Ovary (tissue), 9 donors: ENCODE measurements around the gene CACNG4. TPM values are rescaled to one million over a fixed set of nuclear protein-coding genes. Genes with fewer than 3 reads are reported as not detected.

Experiments
- DNase-seq, 5 donors: peaks; one replicate each; pipeline ENCODE4 v3.0.0-alpha.2; 2019 to 2020
- H3K27ac ChIP-seq, 2 donors: fragments of 200-600 bp; one replicate each; pipeline versions ENCODE4 v1.5.1 to v1.8.0; 2019 to 2022
- H3K27me3 ChIP-seq: fragments of 200-600 bp; one replicate; pipeline ENCODE4 v1.8.0; 2022
- H3K36me3 ChIP-seq: fragments of 200-600 bp; sonication (generic); one replicate; pipeline ENCODE4 v1.5.1; 2019
- H3K4me1 ChIP-seq: one replicate; pipeline ENCODE4 v1.8.1; 2013; ENCODE audit warnings: mild to moderate bottlenecking, moderate library complexity; ENCODE audit not compliant: insufficient read depth
- H3K4me3 ChIP-seq: fragments of 200-600 bp; sonication (generic); one replicate; pipeline ENCODE4 v1.5.1; 2017
- H3K9me3 ChIP-seq, 2 donors: fragments of 200-600 bp in 1 of 2; sonication (generic) in 1 of 2; one replicate each; pipeline versions ENCODE4 v1.5.1 to v1.8.1; 2013 to 2019; ENCODE audit warnings: mild to moderate bottlenecking in 1 of 2, moderate library complexity in 1 of 2
- CTCF ChIP-seq, 3 donors: fragments of 450-650 bp in 2 of 3; fragments of 200-600 bp in 1 of 3; IDR thresholded peaks; one replicate each; pipeline versions ENCODE4 v1.5.1 to v1.8.0; 2016 to 2022; ENCODE audit warnings: antibody characterized with exemption in 3 of 3, mild to moderate bottlenecking in 1 of 3
- EP300 ChIP-seq: sonication (generic); formaldehyde crosslinking; IDR thresholded peaks from one replicate; pipeline ENCODE4 v1.6.1; 2017; ENCODE audit warnings: antibody characterized with exemption
- POLR2A ChIP-seq: fragments of 450-650 bp; IDR thresholded peaks from one replicate; pipeline ENCODE4 v1.6.1; 2017; ENCODE audit warnings: antibody characterized with exemption, mild to moderate bottlenecking, moderate library complexity
- WGBS, 3 donors: extraction: QIAGEN DNeasy Blood & Tissue Kit in 1 of 3; methylation state at CpG; one replicate each; pipeline versions ENCODE4 v1.1.5 to v1.1.7; 2013 to 2017; 5-methylcytosine and 5-hydroxymethylcytosine counted together
- intact Hi-C, 4 donors: fragments of 100-400 bp; cut with DNase I; formaldehyde crosslinking; loops; one replicate each; pipeline versions ENCODE4 v1.11.0 to v1.15.1; 2022 to 2023
- polyA plus RNA-seq, 2 donors: library from polyadenylated mRNA; stranded (reverse); fragments of 200-250 nt in 1 of 2; fragments of 350-450 nt in 1 of 2; fragmentation: Illumina TruSeq in 1 of 2; extraction: RNeasy Lipid Tissue Mini Kit (QIAGEN cat#74804) in 1 of 2; gene quantifications; one replicate each; pipeline ENCODE4 v1.2.3, GENCODE V29; 2013 to 2014
- total RNA-seq, 7 donors: library from RNA; depleted of rRNA in 2 of 7; stranded (reverse); fragments of >200 nt in 2 of 7; fragmentation: NEBNext Ultra II Directional in 3 of 7; extraction: Animal tissue kit (Norgen Biotek cat#: 25700) in 3 of 7; gene quantifications; one replicate each; pipeline versions ENCODE4 v1.1.0 to v1.2.4, GENCODE V29; 2016 to 2023
- donor health status: DM: no; HTN: no; CAD: no; lungs with moderate emphysema.
- donor health status: DM: no; HTN: no; CAD: no.
- donor health status: Bipolar disorder and iron deficiency.
- donor health status: DM: yes; HTN: yes; CAD: no.
- donor health status: DM: no; HTN: no; CAD: no.
- donor health status: DM: yes; HTN: yes; CAD: no.

The CACNG4 gene
- total and polyA plus RNA-seq, 9 donors: 0.02 to 4.9 (median 0.22) TPM; not detected in 2

- TF ChIP-seq POLR2A: no peak
- no peak for TF ChIP-seq CTCF (IDR thresholded peaks at IDR 0.05)
- TF ChIP-seq EP300: no peak
- WGBS, 3 donors: 49 to 58% (median 56%) methylated on average over 8 of the region's 8 CpGs
- intact Hi-C loops: no loop called here
These were observed 21.8 kb upstream of the CACNG4 start for GRCh38 chr17:66942451-66943264.

GRCh38 chr17:66943484-66943883, 21.0 kb upstream of the CACNG4 start:
- H3K4me3 ChIP-seq: no peak overlapping the region
- DNase-seq: no peak
- no peaks in the 10 kb centered on the region for H3K9me3 ChIP-seq
- WGBS, 3 donors: 62 to 76% (median 71%) methylated on average over 6 of the region's 6 CpGs
- intact Hi-C loops: no loop called here
- no peaks in the 10 kb centered on the region for H3K27me3 ChIP-seq
- TF ChIP-seq POLR2A: no peak
- TF ChIP-seq EP300: no peak
- TF ChIP-seq CTCF (IDR thresholded peaks at IDR 0.05): no peak
- no peaks in the 10 kb centered on the region for H3K36me3 ChIP-seq
- no peak overlapping the region for H3K27ac ChIP-seq
- no peaks in the 10 kb centered on the region for H3K4me1 ChIP-seq

More at GRCh38 chr17:66942451-66943264, 21.8 kb upstream of the CACNG4 start:
- Histone ChIP-seq H3K27ac (no peak overlapping the region), H3K4me1 (no peaks in the 10 kb centered on the region), H3K27me3 (no peaks in the 10 kb centered on the region), H3K9me3 (no peaks in the 10 kb centered on the region), H3K4me3 (no peak overlapping the region), H3K36me3 (no peaks in the 10 kb centered on the region)
- DNase-seq: no peak

GRCh38 chr17:66944351-66945146, 20.0 kb upstream of the CACNG4 start:
- Histone ChIP-seq H3K27me3 (no peaks in the 10 kb centered on the region), H3K9me3 (no peaks in the 10 kb centered on the region), H3K4me3 (no peak overlapping the region), H3K27ac (no peak overlapping the region), H3K36me3 (no peaks in the 10 kb centered on the region), H3K4me1 (no peaks in the 10 kb centered on the region)
- WGBS, 3 donors: 12 to 16% (median 12%) methylated on average over 15 of the region's 15 CpGs
- TF ChIP-seq CTCF (IDR thresholded peaks at IDR 0.05): no peak
- TF ChIP-seq POLR2A: no peak
- TF ChIP-seq EP300: no peak
- no peak for DNase-seq
- intact Hi-C loops: no loop called here

- intact Hi-C loops: no loop called here
- 15 to 23% (median 17%) methylated on average over 18 of the region's 18 CpGs for WGBS, 3 donors
- Histone ChIP-seq H3K4me3 (no peak overlapping the region), H3K4me1 (no peaks in the 10 kb centered on the region), H3K9me3 (no peaks in the 10 kb centered on the region), H3K27ac (no peak overlapping the region), H3K27me3 (no peaks in the 10 kb centered on the region), H3K36me3 (no peaks in the 10 kb centered on the region)
- TF ChIP-seq POLR2A (no peak), CTCF (IDR thresholded peaks at IDR 0.05) (no peak), EP300 (no peak)
- no peak for DNase-seq
These were observed 19.2 kb upstream of the CACNG4 start for GRCh38 chr17:66945147-66945835.
